Stimulated activated CD8-positive, alpha-beta memory T cell treated with anti-CD3 and anti-CD28 coated beads, Interleukin-12 subunit alpha, Interleukin-12 subunit beta, amount 100 ng/mL, for 24 hours (primary cell): ENCODE results near the gene SMOC2.

Experiments used
- DNase-seq: peaks from one replicate; pipeline ENCODE4 v3.0.0-alpha.2; 2020; ENCODE audit errors: extremely low read depth

Gene SMOC2, protein sequence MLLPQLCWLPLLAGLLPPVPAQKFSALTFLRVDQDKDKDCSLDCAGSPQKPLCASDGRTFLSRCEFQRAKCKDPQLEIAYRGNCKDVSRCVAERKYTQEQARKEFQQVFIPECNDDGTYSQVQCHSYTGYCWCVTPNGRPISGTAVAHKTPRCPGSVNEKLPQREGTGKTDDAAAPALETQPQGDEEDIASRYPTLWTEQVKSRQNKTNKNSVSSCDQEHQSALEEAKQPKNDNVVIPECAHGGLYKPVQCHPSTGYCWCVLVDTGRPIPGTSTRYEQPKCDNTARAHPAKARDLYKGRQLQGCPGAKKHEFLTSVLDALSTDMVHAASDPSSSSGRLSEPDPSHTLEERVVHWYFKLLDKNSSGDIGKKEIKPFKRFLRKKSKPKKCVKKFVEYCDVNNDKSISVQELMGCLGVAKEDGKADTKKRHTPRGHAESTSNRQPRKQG

DNA sequence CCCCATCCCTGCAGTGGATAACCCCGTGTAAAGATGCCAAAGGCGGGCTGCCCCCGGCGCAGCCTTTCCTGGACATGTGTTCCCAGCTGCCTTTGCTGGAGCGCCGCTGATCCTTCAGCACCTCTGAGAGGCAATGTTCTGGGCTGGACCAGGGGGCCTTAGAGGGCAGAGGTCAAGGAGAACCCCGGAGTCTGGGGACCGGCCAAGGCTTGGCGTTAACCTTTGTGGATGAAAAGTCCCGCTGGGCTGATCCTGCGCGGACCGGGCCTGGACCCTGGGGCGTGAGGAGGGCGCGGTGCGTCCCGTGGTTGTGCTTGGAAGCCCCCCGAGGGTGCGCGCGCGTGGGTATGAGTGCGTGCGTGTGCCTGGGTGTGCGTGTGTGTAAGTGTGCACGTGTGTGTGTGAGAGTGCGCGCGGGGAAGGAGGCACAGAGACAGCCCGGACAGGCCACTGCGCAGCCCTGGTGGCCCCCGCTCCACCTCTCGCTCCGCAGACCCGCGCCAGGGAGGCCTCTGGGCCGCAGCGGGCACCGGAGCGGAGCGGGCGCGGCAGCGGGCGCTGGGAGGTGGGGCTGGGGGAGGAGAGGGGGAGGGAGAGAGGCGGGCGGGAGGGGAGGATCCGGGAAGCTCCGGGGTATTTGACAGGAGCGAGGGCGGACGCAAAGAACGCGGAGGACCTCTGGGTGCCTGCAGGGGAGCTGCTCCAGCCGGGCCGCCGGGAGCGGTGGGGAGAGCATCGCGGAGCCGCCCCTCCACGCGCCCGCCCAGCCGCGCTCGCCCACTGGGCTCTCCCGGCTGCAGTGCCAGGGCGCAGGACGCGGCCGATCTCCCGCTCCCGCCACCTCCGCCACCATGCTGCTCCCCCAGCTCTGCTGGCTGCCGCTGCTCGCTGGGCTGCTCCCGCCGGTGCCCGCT, at the start of gene SMOC2:
TSS of gene SMOC2 (plus strand) at position 665 of the 914 bp plus-strand sequence. CDS start at position 852, 187 bp downstream.
- DNase-seq = no peak

DNA sequence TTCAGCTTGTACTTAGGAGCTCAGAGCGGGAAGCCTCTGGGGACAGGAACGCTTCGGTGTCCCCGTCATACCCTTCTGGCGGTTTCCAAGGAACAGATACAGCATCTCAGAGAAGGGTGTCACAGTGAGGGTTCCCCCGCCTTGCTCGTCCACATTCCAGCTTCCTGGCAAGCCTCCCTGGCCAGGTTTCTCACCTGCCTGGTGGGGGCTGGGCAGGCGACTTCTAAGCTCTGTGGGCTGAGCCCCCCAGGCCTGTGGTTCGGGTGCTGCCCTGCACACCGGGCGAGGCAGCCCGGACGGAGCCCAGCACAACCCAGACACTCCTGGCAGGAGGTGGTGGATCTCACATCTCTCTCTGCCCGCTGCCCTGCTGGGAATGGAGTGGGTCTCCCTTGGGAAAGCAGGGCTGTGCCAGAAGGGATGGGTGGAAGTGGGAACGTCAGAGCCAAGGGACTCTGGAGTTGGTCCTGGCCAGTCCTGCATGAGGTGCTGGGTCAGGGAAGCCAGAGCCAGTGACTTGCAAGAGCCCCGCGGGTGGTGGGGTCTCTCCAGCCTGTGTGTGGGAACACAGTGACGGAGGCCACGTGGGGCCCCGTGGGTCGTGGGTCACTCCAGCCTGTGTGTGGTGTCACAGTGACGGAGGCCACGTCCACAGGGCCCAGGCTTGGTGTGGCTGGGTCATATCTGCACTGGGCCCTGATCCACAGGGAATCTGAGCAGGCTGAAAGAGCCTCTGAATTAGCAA, 47.7 kb upstream of the SMOC2 start:
- DNase-seq = no peak

DNA sequence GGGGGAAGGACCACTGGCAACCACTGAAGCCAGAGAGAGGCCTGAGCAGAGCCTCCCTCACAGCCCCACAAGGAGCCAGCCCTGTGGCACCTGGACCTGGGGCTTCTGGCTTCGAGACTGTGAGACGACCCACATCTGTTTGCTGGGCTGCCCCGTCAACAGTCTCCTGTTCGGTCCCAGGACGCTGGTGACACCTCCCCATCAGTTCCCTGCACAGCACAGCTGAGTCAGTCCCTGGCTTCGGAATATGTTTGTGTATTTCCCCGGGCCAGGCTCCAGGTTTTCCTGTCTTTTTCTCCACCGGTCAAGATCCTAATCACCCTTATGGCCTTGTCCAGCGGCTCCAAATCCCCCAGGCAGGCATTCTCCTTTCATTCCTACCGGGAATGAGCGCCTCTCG, 46.4 kb upstream of the SMOC2 start:
- DNase-seq = no peak

DNA sequence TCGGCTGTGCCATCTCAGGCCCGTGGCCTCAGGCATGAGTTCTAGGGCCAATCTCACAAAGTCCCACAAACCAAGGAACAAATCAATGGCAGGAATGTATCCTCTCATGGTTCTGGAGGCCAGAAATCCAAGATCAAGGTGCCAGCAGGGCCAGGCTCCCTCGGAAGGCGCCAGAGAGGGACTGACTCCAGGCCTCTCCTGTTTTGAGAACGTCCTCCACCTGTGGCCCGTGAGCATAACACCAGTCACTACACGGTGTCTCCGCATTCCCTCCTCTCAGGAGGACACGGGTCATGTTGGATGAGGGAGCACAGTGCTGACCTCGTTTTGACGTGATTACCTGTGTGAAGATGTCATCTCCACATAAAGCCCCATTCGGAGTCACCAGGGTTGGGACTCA, 45.0 kb upstream of the SMOC2 start:
- DNase-seq = no peak

DNA sequence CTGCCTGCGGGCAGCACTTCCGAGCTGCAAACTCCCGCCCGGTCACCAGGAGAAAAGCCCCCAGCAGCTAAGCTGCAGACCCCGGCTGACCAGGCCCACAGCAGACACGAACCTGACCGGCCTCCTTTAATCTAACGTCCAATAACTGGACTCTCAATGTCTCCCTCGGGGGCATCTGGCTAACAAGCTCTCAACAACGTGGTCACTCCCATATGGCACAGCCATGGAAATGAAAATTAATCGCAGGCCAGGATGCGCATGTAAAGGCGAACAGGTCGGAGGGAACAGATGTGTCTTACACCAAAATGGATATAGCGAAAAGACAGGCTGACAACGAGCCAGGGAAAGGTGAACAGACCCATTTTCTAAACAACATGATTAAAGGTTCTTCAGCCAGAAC, 44.4 kb upstream of the SMOC2 start:
- DNase-seq = no peak

DNA sequence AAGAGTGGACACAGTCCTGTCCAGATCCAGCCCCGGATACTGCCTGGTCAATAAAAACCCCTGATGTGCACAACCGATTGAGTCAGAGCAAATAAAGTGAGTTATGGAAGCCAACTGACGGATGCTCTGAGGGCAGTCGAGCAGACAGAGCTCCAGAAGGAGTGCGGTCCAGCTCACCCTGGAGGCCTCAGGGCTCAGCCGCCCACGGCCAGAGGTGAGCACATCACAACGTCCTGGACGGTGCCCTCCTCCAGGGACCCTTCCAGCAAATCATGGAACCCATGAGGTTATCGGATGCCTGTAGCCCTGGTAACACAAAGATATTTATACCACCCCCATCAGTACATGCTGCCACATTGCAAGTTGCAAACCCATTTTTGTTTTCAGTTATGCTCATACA, 44.0 kb upstream of the SMOC2 start:
- no peak for DNase-seq

DNA sequence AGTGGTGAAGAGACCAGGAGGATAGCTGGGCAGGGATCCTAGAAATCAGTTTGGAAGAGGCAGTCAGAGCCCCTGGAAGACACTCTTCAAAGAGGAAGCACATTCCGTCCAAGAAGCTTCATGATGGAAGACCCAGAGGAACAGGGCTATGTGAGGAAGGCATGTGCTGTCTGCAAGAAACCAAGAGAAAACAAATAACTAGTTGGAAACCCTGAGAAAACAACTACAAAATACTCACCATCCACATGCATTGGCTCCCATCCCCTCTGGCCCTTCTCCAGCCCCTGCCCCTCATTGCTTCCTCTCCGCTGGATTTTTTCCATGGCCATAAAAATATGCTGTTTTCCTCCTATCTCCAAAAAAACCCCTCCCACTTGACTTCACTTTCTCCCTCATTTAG, 40.9 kb upstream of the SMOC2 start:
- DNase-seq = no peak

DNA sequence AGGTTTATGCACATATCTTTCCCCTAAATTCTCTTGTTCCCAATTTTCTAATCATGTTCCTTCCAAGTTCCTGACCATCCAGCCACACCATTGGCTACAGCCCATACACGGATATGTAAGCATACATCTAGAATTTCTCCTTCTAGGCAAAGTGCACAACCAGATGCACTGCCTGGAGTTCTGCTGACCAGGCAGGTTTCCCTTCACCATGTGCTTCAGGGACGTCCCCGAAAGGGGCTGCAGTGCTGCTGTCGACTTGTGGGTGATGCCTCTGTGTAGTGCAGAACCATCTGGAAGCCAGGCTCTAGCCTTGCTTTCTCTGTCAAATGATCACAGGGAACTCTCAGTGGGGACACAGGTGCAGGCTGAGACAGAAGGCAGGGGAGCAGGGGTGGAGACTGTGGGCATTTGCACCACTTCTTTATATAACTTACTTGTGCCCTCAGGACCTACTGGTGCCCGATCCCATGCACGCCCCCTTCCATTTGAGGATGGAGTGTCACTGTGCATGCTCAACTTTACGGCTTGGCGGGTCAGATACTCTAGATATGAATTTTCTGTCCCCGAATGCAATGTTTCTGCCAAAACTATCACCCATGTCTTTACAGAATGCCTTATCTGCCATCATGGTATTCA, 37.5 kb upstream of the SMOC2 start:
- DNase-seq = no peak

DNA sequence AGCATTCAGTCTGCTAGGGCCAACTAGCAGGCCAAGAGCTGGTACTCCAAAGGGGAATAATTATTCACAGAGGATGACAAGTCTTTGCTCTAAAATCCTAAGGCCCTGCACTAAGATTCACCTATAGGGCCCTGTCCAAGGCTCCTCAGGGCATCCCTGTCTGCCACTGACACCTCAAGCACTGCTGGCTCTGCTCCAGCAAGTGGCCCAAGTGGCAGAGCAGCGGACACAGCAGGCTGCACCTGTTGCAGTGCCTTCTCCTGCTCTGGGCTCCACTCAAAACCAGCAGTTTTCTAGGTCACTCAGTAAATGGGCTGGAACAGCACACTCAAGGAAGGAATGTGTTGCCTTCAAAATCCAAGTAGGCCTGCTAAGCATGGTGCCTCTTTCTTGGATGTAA, 36.4 kb upstream of the SMOC2 start:
- DNase-seq = no peak

DNA sequence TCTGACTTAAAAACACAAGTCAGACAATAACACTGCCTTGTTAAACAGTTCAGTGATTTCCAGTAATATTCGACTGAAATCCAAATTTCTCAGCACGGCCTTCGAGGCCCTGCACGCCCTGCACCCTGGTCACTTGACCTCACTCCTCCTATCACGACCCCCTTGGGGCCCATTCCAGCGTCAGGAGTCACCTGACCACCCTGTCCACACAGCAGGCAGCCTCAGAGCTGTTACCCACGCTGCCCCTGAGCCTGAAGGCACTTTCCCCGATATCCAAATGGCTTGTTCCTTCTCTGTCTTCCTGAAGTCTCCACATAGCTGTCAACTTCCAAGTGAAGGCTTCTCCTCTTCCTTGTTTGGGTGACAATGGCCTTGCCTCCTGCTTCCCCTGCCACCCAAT, 33.1 kb upstream of the SMOC2 start:
- DNase-seq = no peak

DNA sequence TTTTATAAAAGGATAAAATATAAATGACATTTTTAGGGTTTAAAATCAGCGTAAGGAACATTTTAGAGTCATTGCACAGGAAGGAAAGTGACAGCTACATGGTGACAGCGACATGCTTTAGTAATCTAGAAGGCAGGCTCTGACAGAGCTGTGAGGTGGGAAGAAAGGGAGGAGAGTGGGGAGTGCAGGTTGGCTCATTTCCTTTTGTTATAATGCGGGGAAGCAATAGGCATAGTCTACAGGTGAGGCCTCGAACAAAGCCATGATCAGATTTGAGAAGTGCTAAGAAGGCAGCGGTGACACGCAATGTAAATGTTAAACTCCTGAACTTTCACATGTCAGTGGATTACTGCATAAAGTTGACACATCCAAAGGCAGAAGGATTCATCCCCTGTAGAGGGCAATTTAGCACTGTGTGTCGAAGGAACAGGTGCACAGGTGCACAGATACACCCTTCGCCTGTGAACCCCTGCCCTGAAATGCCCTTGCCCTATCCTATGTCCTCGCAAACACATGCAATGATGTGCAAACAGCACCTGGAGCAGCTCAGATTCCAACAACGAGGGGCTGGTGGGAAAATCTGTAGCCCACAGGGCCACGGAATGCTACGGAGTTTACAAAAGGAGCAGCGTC, 32.4 kb upstream of the SMOC2 start:
- DNase-seq = no peak

DNA sequence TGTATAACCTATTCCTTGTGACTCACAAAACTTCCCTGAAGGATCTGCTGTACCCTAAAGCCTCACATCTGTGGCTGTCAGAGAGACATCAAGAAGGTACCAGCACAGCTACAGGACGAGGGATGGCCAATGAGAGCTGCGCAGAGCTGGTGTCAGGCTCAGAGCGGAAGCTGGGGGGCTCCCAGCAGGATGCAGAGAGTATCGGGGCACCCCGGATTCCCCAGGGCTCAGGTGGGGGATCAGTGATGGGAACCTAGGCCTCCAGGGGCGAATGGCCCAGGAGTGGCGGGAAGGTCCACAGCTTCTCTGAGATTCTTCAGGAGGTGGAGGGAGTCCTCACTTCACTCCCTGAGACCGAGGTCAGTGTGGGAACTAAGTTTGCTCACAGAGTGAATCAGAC, 30.9 kb upstream of the SMOC2 start:
- no peak for DNase-seq

DNA sequence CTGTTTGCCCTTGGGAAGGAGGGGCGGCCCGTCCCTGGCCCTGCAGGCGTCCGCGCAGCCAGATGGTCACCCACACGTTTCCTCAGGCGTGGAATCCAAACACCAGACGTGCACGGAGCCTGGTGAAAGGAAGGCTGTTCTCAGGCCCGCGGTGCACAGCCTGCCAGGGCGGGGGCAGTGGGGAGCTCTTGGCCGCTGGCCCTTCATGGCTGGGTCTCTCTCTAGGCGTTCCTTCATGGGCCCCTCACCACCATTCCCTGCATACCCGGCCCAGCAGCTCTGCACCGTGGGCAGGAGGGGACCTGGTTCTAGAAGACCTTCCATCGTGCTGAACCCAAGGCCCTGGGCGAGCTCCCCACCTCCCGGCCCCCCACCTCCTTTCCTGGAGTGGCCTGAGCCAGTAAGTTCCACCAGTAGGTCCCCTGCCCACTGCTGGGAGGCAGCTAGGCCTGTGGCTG, 30.4 kb upstream of the SMOC2 start:
- no peak for DNase-seq

DNA sequence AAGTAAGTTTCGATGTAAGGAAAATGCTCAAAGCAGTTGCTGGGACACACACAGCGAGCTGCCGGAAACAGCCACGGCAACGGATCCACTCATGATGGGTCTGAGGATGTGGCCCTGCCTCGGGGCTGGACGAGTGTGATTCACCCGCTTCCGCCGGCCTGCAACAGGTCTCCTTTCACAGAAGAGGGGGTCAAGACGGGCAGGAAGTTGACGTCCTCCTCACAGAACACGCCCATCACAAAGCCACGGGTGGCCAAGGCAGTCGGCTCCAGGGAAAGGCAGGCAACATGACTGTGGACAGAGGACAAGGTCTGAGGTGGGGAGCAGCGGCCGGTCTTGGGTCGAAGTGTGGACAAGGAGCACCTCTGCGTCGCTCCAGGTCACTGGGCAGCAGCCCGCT, 29.9 kb upstream of the SMOC2 start:
- no peak for DNase-seq

DNA sequence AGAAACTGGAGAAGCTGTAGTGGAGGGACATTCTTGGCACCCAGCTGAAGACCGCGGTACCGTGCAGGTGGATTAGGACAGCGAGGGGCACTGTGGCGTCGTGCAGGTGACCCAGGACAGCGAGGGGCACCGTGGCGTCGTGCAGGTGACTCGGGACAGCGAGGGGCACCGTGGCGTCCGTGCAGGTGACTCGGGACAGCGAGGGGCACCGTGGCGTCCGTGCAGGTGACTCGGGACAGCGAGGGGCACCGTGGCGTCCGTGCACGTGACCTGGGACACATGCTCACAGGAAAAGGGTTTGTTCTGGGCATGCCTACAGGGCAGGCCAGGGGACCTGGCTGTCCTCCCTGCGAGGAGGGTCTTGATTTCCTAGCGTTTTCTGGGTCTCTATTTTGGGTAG, 29.2 kb upstream of the SMOC2 start:
- no peak for DNase-seq

DNA sequence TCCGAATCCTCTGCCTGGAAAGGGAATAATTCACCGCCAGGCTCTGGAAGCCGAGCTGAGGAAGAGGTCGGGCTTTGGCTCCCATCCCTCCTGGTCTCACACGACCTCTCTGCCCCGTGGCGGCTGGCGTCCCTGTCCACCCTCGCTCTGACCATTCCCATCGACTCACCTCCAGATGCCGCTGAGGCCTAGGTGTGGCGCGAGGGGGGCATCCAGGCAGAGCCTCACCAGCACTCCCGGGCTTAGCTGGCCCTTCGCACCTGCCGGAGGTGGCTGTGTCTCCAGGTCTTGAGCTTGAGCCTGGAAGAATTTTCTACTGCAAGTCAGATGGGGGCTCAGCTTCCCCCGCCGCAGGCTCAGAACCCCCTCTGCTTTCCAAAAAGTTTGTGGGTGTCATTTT, 28.5 kb upstream of the SMOC2 start:
- DNase-seq = no peak

DNA sequence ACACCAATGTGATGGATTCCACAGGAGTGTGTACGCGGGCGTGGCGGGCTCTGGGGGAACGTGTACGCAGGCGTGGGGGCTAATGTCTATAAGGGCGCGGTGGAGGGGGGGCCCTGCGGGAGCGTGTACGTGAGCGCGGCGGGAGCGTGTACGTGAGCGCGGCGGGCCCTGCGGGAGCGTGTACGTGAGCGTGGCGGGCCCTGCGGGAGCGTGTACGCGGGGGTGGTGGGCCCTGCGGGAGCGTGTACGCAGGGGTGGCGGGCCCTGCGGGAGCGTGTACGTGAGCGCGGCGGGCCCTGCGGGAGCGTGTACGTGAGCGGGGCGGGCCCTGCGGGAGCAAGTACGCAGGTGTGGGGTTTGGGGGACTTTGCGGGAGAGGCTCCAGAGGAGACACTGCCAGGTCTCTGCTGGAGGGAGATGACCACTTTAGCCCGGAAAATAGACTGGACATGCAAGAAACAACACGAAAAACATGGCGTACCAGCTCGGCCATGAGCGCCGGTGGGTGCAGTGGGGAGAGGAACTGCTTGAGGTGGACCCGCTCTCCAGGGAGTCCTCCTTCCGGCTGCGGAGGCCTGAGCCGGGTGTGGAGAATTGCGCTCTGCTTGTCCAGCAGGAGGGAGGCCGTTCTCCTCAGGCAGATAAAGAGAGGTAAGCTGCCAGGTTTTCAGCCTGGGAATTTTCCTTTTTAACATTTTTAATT, 27.8 kb upstream of the SMOC2 start:
- no peak for DNase-seq

DNA sequence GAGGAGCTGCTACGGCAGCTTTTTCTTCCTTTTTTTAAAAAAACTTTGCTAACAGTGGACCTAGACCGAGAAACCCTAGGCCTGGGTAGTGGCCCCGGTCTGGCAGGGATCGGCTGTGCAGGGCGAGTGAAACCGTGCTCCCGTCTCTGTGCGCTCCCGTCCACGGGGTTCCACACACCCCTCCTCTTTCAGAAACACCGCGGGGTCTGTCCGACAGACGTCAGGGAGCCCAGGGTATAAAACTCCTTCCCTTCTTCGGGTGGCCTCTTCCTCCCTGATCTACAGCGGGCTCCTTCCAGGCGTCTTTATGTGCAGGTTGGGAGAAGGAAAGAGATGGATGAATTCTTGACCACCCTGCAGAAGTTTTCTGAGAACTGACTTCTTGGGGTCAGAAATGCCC, 27.1 kb upstream of the SMOC2 start:
- DNase-seq = no peak

DNA sequence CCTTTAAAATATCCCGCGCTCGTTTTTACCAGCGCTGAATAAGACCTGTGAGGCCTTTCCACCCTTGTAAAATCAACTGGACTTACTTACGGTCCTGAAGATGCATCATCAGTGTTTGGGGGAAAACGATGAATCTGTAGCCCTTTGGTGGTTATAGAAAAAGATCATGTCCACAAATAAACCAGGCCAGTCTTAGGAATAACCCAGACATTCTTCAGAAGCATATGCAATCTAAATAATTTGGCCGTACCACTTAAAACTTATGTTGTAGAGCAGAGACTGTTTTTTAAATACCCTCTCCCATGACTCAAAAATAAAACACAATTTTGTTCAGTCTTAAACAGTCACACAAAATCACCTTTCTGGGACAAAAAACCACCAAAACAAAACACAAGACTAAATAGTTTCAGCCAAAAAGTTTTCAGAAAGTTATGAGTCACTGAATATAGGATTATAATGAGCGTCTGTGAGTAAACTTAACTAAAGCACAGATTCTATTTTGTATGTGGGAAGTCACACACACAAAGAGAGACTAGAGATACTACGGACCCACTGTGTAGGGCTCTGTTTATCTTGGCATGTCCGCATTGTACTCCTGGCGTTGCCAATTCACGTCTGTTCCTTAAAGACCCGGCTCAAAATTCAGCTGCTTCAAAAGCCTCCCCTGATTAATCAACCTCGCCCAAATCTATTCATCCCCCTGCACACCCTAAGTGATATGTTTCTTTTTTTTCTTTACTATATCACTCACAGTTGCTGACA, 26.5 kb upstream of the SMOC2 start:
- no peak for DNase-seq
